Lower leg skin (tissue), 4 donors: ENCODE results near the gene TASP1. TPM values are rescaled to one million over a fixed set of nuclear protein-coding genes. Genes with fewer than 3 reads are reported as not detected.

Experiments used
- DNase-seq, 2 donors: peaks; one replicate each; pipeline ENCODE4 v3.0.0-alpha.2; 2019; ENCODE audit warnings: low spot score in 2 of 2
- H3K4me3 ChIP-seq: fragments of 200-600 bp; sonication (generic); 2 replicates; pipeline ENCODE4 v1.5.1; 2017; ENCODE audit warnings: mild to moderate bottlenecking, low read depth; ENCODE audit not compliant: poor library complexity, severe bottlenecking
- POLR2A ChIP-seq, 2 donors: fragments of 450-650 bp; IDR thresholded peaks; one replicate each; pipeline ENCODE4 v1.6.1; 2016 to 2017; ENCODE audit warnings: antibody characterized with exemption in 2 of 2, mild to moderate bottlenecking in 1 of 2, moderate library complexity in 1 of 2
- WGBS, 2 donors: methylation state at CpG; one replicate each; pipeline ENCODE4 v1.1.5; 2018; 5-methylcytosine and 5-hydroxymethylcytosine counted together
- intact Hi-C: fragments of 100-400 bp; cut with DNase I; formaldehyde crosslinking; loops from one replicate; pipeline ENCODE4 v1.15.0; 2023; ENCODE audit warnings: low total_unique reads
- total RNA-seq, 4 donors: library from RNA; depleted of rRNA; stranded (reverse); fragments of >200 nt; gene quantifications; one replicate each; pipeline ENCODE4 v1.1.0, GENCODE V29; 2016
- TF ChIP-seq, protein P1 (sequence below), 3 donors: fragments of 450-650 bp; IDR thresholded peaks; one replicate each; pipeline ENCODE4 v1.5.1; 2016; ENCODE audit warnings: antibody characterized with exemption in 3 of 3, mild to moderate bottlenecking in 3 of 3, moderate library complexity in 2 of 3

TASP1 gene
- total RNA-seq, 4 donors from 2014 or later = 9.0 to 18.3 (median 12.7) TPM

DNA sequence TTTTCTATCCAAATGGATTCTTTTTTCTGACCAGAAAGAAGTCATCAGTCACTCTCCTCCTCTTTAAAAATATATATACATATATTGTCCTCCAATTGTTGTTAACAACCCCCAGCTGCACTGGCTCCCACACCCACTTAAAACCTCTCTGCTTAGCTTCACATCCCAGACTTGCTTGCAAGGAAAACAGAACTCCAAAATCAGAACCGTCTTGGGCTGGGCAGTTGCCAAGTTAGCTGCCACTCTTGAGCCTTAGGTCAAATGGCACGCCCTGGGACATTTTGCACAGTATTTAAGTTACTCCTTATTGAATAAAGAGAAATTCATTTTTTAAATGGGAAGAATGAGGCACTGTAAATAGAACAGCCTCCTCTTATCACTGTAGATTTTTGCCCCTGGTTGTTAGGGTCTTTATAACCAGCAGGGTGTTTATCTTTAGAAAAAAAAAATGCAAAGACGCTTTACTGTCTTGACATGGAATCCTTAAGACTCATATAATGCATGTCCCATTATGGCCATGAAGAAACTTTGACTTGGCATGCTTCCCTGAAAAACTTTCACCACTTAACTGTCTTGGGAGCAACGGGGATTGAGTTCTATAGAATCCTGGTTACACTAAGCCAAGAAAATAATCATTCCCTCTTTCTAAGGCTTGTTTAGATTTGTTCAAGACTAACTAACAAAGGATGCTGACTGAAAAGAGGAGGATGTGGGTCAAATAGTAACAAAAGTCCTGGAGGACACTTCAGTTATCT, 213.2 kb downstream of the TASP1 start:
- TF ChIP-seq, protein P1, sequence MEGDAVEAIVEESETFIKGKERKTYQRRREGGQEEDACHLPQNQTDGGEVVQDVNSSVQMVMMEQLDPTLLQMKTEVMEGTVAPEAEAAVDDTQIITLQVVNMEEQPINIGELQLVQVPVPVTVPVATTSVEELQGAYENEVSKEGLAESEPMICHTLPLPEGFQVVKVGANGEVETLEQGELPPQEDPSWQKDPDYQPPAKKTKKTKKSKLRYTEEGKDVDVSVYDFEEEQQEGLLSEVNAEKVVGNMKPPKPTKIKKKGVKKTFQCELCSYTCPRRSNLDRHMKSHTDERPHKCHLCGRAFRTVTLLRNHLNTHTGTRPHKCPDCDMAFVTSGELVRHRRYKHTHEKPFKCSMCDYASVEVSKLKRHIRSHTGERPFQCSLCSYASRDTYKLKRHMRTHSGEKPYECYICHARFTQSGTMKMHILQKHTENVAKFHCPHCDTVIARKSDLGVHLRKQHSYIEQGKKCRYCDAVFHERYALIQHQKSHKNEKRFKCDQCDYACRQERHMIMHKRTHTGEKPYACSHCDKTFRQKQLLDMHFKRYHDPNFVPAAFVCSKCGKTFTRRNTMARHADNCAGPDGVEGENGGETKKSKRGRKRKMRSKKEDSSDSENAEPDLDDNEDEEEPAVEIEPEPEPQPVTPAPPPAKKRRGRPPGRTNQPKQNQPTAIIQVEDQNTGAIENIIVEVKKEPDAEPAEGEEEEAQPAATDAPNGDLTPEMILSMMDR (IDR thresholded peaks at IDR 0.05) = no peak
- TF ChIP-seq POLR2A (IDR thresholded peaks at IDR 0.05) = no peak
- WGBS, 2 donors = 49 to 50% methylated on average over 4 of the region's 4 CpGs
- no peak for DNase-seq

GRCh38 chr20:13424174-13424833, 214.4 kb downstream of the TASP1 start:
- TF ChIP-seq, protein P1 (IDR thresholded peaks at IDR 0.05) = no peak
- no peak for TF ChIP-seq POLR2A (IDR thresholded peaks at IDR 0.05)
- intact Hi-C loops = no loop called here
- no peak overlapping the region for H3K4me3 ChIP-seq
- DNase-seq = no peak
- WGBS, 2 donors = 93 to 95% methylated on average over 5 of the region's 5 CpGs

More for the DNA sequence above, 213.2 kb downstream of the TASP1 start:
- intact Hi-C loops = no loop called here
- H3K4me3 ChIP-seq = no peak overlapping the region

DNA sequence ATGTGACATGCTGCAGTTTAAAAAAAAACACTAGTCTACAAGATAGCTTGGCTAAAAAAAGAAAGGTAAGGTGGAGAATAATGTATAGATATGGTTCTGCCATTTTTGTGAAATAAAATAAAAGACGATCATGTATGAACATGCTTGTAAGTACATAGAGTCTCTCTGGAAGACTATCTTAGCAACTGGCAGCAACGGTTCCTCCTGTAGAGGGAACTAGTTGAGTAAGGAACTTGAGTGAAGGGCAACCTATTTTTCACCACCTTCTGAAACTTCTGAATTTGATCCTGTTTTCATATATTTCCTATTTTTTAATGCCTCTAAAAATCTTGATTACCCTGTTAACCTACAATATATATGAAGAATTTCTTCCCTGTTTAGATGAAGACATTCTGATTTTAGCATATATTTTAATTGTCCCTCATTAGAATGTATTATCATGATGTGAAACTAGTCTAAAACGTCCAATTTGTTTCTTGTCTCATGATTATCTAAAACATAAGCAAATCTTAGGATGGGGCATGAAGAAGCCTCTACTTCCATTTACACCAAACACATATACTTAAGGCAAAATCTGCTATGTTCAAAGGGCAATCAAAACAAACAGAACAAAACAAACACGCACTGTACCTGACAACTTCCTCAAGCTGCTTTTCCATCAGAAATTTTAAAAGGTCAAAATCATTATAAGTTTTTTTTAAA, 215.1 kb downstream of the TASP1 start:
- no peak overlapping the region for H3K4me3 ChIP-seq
- TF ChIP-seq, protein P1 (IDR thresholded peaks at IDR 0.05) = no peak
- intact Hi-C loops = no loop called here
- WGBS, 2 donors = 69 to 80% methylated on average over 4 of the region's 4 CpGs
- no peak for DNase-seq

GRCh38 chr20:13422637-13423036, 216.1 kb downstream of the TASP1 start:
- no peak for DNase-seq
- H3K4me3 ChIP-seq = no peak overlapping the region
- no peak for TF ChIP-seq POLR2A (IDR thresholded peaks at IDR 0.05)
- TF ChIP-seq, protein P1 (IDR thresholded peaks at IDR 0.05) = no peak
- intact Hi-C loops = no loop called here
- WGBS, 2 donors = 89 to 97% methylated on average over 1 of the region's 1 CpG

DNA sequence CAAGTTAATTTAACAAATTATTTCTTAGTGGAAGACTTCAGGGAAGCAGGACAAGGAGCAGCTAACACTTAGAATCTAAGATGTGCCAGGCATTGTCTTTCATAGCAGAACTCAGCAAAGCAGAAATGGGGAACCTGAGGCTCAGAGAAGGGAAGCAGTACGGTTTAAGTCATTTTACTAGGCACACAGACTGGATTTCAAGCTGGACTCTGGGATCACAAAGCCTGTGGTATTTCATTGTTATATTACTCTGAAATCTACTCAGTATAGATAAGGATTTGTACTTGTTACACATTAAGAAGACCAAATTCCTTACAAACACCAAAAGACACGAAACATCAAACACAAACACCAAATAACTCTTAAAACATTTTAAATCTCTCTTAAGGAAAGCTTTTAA, 218.1 kb downstream of the TASP1 start:
- TF ChIP-seq POLR2A (IDR thresholded peaks at IDR 0.05) = no peak
- TF ChIP-seq, protein P1 (IDR thresholded peaks at IDR 0.05) = no peak
- intact Hi-C loops = no loop called here
- 89 to 90% methylated on average over 2 of the region's 2 CpGs for WGBS, 2 donors
- DNase-seq = no peak
- no peak overlapping the region for H3K4me3 ChIP-seq
